ENCODE measurements around the gene ZMYND8. TPM values are rescaled to one million over a fixed set of nuclear protein-coding genes. Genes with fewer than 3 reads are reported as not detected.
"Not testable (repeated sequence)": the region's sequence is repeated elsewhere in the genome, so short reads cannot be mapped to it uniquely, and the experiment has no call there.

The ZMYND8 gene
- total RNA-seq, 1 experiment from 2014 or later = 107 TPM

DNA sequence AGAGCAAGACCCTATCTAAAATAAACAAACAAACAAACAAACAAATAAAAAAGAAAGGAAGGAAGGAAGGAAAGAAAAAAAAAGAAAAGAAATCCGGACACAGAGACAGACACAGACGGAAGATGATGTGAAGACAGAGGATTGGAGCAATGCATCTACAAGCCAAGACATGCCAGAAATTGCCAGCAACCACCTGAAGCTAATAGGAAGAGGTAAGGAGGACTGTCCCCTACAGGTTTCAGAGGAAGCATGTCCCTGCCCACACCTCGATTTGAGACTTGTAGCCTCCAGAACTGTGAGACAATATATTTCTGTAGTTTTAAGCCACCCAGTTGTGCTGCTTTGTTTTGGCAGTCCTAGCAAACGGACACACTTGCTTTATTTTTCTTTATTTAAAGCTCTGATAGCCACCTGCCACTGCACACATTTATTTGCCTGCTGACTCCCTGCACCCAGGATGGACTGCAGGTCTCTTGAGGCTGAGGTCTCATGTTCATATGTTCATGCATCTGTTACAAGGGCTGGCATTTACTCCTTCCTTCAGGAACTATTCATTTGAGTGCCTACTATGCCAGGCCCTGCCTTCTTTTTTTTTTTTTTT, 20.7 kb upstream of the ZMYND8 start:
- Histone ChIP-seq H3K36me3 (ENCODE audit: low read depth) (no peaks in the 10 kb centered on the region), H2AFZ (no peak overlapping the region), H3K4me2 (no peak overlapping the region), H4K20me1 (ENCODE audit: insufficient read depth) (no peaks in the 10 kb centered on the region), H3K4me1 (replicated peaks; ENCODE audit: insufficient read depth) (peaks cover 11% of the 10 kb centered on the region), H3K9me3 (ENCODE audit: insufficient read depth, low read depth) (no peaks in the 10 kb centered on the region), H3K27me3 (ENCODE audit: insufficient read depth, low read depth) (no peaks in the 10 kb centered on the region), H3K4me3 (no peak overlapping the region), H3F3A (ENCODE audit: insufficient read depth, low read depth) (0 out of 2 replicates have a peak, but pooled peaks cover 9% of the 10 kb centered on the region), H3K27ac (no peak overlapping the region), H3K79me2 (ENCODE audit: low read depth) (no peaks in the 10 kb centered on the region), H3K9me2 (ENCODE audit: insufficient read depth) (no peaks in the 10 kb centered on the region)
- no peak for DNase-seq
- intact Hi-C loops (cut with micrococcal nuclease; ENCODE audit: unreplicated experiment) = no loop called here
- no TSS peak for BruUV-seq (replicated peaks)
- ChIA-PET CTCF (no interaction called here), POLR2A (ENCODE audit: unreplicated experiment) (no interaction called here)
- TF ChIP-seq EZH2 (IDR thresholded peaks at IDR 0.05; ENCODE audit: low read depth) = no peak
- TF ChIP-seq, protein P1, sequence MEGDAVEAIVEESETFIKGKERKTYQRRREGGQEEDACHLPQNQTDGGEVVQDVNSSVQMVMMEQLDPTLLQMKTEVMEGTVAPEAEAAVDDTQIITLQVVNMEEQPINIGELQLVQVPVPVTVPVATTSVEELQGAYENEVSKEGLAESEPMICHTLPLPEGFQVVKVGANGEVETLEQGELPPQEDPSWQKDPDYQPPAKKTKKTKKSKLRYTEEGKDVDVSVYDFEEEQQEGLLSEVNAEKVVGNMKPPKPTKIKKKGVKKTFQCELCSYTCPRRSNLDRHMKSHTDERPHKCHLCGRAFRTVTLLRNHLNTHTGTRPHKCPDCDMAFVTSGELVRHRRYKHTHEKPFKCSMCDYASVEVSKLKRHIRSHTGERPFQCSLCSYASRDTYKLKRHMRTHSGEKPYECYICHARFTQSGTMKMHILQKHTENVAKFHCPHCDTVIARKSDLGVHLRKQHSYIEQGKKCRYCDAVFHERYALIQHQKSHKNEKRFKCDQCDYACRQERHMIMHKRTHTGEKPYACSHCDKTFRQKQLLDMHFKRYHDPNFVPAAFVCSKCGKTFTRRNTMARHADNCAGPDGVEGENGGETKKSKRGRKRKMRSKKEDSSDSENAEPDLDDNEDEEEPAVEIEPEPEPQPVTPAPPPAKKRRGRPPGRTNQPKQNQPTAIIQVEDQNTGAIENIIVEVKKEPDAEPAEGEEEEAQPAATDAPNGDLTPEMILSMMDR (conservative IDR thresholded peaks at IDR 0.05) = no peak

DNA sequence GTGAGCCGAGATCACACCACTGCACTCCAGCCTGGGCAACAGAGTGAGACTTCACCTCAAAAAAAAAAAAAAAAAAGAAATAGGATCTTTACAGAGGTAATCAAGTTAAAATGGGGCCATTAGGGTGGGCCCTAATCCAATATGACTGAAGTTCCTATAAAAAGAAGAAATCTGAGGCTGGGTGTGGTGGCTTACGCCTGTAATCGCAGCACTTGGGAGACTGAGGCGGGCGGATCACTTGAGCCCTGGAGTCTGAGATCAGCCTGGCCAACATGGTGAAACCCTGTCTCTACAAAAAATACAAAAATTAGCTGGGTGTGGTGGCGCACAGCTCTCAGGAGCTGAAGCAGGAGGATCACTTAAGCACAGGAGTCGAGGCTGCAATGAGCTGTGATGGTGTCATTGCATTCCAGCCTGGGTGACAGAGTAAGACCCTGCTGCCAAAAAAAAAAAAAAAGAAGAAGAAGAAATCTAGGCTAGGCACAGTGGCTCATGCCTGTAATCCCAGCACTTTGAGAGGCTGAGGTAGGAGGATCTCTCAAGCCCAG, 19.7 kb upstream of the ZMYND8 start:
- H2AFZ ChIP-seq; DNase-seq; H3K4me3 ChIP-seq; H3K27ac ChIP-seq; H3K9me2 ChIP-seq (ENCODE audit: insufficient read depth); H3K36me3 ChIP-seq (ENCODE audit: low read depth); BruUV-seq (replicated peaks); H3K27me3 ChIP-seq (ENCODE audit: insufficient read depth, low read depth); POLR2A ChIA-PET (ENCODE audit: unreplicated experiment); H3F3A ChIP-seq (ENCODE audit: insufficient read depth, low read depth); intact Hi-C loops (cut with micrococcal nuclease; ENCODE audit: unreplicated experiment); H3K9me3 ChIP-seq (ENCODE audit: insufficient read depth, low read depth); H4K20me1 ChIP-seq (ENCODE audit: insufficient read depth); H3K4me2 ChIP-seq; CTCF ChIA-PET; H3K79me2 ChIP-seq (ENCODE audit: low read depth): not testable (repeated sequence)
- peaks cover 11% of the 10 kb centered on the region for H3K4me1 ChIP-seq (replicated peaks; ENCODE audit: insufficient read depth)

DNA sequence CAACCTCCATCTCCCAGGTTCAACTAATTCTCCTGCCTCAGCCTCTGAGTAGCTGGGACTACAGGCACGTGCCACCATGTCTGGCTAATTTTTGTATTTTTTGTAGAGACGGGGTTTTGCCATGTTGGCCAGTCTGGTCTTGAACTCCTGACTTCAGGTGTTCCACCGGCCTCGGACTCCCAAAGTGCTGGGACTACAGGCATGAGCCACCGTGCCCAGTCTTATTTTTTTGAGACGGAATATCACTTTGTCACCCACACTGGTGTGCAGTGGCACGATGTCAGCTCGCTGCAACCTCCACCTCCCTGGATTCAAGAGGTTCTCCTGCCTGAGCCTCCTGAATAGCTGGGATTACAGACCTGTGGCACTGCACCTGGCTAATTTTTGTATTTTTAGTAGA, 17.6 kb upstream of the ZMYND8 start:
- H3K4me2 ChIP-seq; H2AFZ ChIP-seq; intact Hi-C loops (cut with micrococcal nuclease; ENCODE audit: unreplicated experiment); H3K27me3 ChIP-seq (ENCODE audit: insufficient read depth, low read depth); H3F3A ChIP-seq (ENCODE audit: insufficient read depth, low read depth); H3K36me3 ChIP-seq (ENCODE audit: low read depth); H3K9me3 ChIP-seq (ENCODE audit: insufficient read depth, low read depth); H3K9me2 ChIP-seq (ENCODE audit: insufficient read depth); DNase-seq; POLR2A ChIA-PET (ENCODE audit: unreplicated experiment); H4K20me1 ChIP-seq (ENCODE audit: insufficient read depth); CTCF ChIA-PET; H3K4me3 ChIP-seq; BruUV-seq (replicated peaks); H3K27ac ChIP-seq; H3K79me2 ChIP-seq (ENCODE audit: low read depth): not testable (repeated sequence)
- H3K4me1 ChIP-seq (replicated peaks; ENCODE audit: insufficient read depth) = peaks cover 11% of the 10 kb centered on the region

DNA sequence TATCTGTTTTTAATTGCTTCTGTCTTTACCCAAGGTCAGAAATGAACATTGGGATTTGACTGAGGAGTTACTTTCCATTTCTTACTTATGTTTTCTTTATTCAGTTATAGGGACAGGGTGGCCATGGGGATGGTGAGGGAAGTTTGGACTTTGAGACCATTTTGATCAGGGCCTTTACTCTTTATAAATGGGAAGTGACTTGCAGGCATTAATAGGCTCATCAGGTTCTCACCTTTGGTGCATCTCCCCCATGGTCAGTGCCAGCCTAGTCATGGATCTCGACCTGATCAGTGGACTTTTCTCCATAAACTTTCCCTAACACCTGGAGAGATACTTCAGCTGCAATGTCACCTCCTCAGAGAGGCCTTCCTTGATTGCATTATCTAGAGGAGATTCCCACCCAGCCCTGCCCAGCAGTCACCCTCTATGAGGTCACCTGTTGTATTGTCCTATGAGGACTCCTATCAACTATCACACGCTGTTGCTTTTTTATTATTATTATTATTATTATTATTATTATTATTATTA, 16.8 kb upstream of the ZMYND8 start:
- no TSS peak for BruUV-seq (replicated peaks)
- H2AFZ ChIP-seq = no peak overlapping the region; the same call in 1 of the 2 replicates
- no peaks in the 10 kb centered on the region for H3K36me3 ChIP-seq (ENCODE audit: low read depth)
- H3K9me2 ChIP-seq (ENCODE audit: insufficient read depth) = no peaks in the 10 kb centered on the region
- peaks cover 9% of the 10 kb centered on the region; the same call in 1 of the 2 replicates for H3F3A ChIP-seq (ENCODE audit: insufficient read depth, low read depth)
- H3K9me3 ChIP-seq (ENCODE audit: insufficient read depth, low read depth) = no peaks in the 10 kb centered on the region
- H3K4me1 ChIP-seq (replicated peaks; ENCODE audit: insufficient read depth) = peaks cover 11% of the 10 kb centered on the region
- TF ChIP-seq, protein P1 (conservative IDR thresholded peaks at IDR 0.05) = no peak
- no peak for TF ChIP-seq EZH2 (IDR thresholded peaks at IDR 0.05; ENCODE audit: low read depth)
- no peaks in the 10 kb centered on the region for H3K79me2 ChIP-seq (ENCODE audit: low read depth)
- no peak for DNase-seq
- peak overlapping the region; percentile 25; the same call in 1 of the 2 replicates for H3K27ac ChIP-seq
- intact Hi-C loops (cut with micrococcal nuclease; ENCODE audit: unreplicated experiment) = loop anchor here (2.0 kb wide), 1 partner anchor 16 kb away; the partner anchor contains the start of gene ZMYND8
- ChIA-PET CTCF (interaction anchor here (0.8 to 0.9 kb wide), 3 partner anchors 11 to 248 kb away, joined by 3 to 6 read pairs (median 5); no protein-coding TSS in a partner anchor), POLR2A (ENCODE audit: unreplicated experiment) (interaction anchor here (0.7 to 1.1 kb wide), 2 partner anchors 15 to 726 kb away, joined by 5 read pairs; no protein-coding TSS in a partner anchor)
- H3K4me3 ChIP-seq = no peak overlapping the region
- H3K4me2 ChIP-seq = peak overlapping the region; percentile 29
- no peaks in the 10 kb centered on the region for H4K20me1 ChIP-seq (ENCODE audit: insufficient read depth)
- no peaks in the 10 kb centered on the region for H3K27me3 ChIP-seq (ENCODE audit: insufficient read depth, low read depth)
